Endothelial cell of umbilical vein (primary cell): ENCODE data around the gene PLCD3. TPM values are rescaled to one million over a fixed set of nuclear protein-coding genes. Genes with fewer than 3 reads are reported as not detected.

ENCODE experiments used
- BruUV-seq: library from RNA; stranded (reverse); fragments of 400-500 nt; replicated peaks from 2 replicates; lab custom pipeline; 2021; lab: Mats Ljungman, UMichigan
- CTCF ChIA-PET: fragments of 300-600, 350-600 bp; sonication (Branson Sonifier 250); formaldehyde crosslinking; loops from one replicate; lab custom pipeline; 2021; ENCODE audit warnings: antibody characterized with exemption, inconsistent platforms; lab: Charles Lee
- POLR2A ChIA-PET: fragments of 300-600, 350-600 bp; sonication (Branson Sonifier 250); formaldehyde crosslinking; loops from one replicate; lab custom pipeline; 2021; ENCODE audit warnings: antibody characterized with exemption, inconsistent platforms; lab: Charles Lee
- DNase-seq: peaks from one replicate; pipeline ENCODE4 v3.0.0-alpha.2; 2011; ENCODE audit warnings: low read depth, low spot score
- FAIRE-seq: peaks from 2 replicates; lab custom pipeline; 2011; peaks lifted over from hg19 to GRCh38; lab: Jason Lieb, UNC
- H2AFZ ChIP-seq: 2 replicates; pipeline ENCODE4 v1.6.0; 2012; ENCODE audit warnings: low read depth, low read length, control low read depth, inconsistent platforms
- H3K27ac ChIP-seq: 2 replicates; pipeline ENCODE4 v1.5.1; 2011; ENCODE audit warnings: low read depth, mild to moderate bottlenecking, control low read depth, low read length, moderate library complexity; ENCODE audit not compliant: insufficient read depth
- H3K27me3 ChIP-seq, 2 experiments: 2 replicates each; pipeline versions ENCODE4 v1.6.0 to v1.6.1; 2011; ENCODE audit warnings: low read length in 2 of 2, mixed read lengths in 1 of 2; ENCODE audit not compliant: control insufficient read depth in 2 of 2, insufficient read depth in 2 of 2
- H3K36me3 ChIP-seq, 2 experiments: 2 replicates in 1 of 2; 3 replicates in 1 of 2; pipeline ENCODE4 v1.5.1; 2011; ENCODE audit warnings: low read length in 2 of 2, mild to moderate bottlenecking in 1 of 2, moderate library complexity in 1 of 2; ENCODE audit not compliant: control insufficient read depth in 2 of 2, insufficient read depth in 2 of 2; ENCODE audit errors: extremely low read depth in 1 of 2
- H3K4me1 ChIP-seq: 3 replicates; pipeline ENCODE4 v1.5.1; 2011; ENCODE audit warnings: mild to moderate bottlenecking, low read length; ENCODE audit not compliant: control insufficient read depth, insufficient read depth; ENCODE audit errors: extremely low read depth
- H3K4me2 ChIP-seq: 2 replicates; pipeline ENCODE4 v1.6.1; 2011; ENCODE audit warnings: low read length, control low read depth, mixed read lengths; ENCODE audit not compliant: insufficient read depth
- H3K4me3 ChIP-seq, 3 experiments: fragments of 200-600 bp in 1 of 3; sonication (generic), shearing (Covaris generic) in 1 of 3; replicated peaks in 1 of 3; 2 replicates each; pipeline ENCODE4 v1.5.1; 2011 to 2016; ENCODE audit warnings: control low read depth in 3 of 3, low read length in 3 of 3, mild to moderate bottlenecking in 2 of 3, inconsistent platforms in 1 of 3, low read depth in 1 of 3, moderate library complexity in 1 of 3; ENCODE audit not compliant: insufficient read depth in 1 of 3
- H3K79me2 ChIP-seq: 2 replicates; pipeline ENCODE4 v1.6.0; 2012; ENCODE audit warnings: low read length, inconsistent platforms; ENCODE audit not compliant: control insufficient read depth, insufficient read depth
- H3K9ac ChIP-seq: replicated peaks from 2 replicates; pipeline ENCODE3; 2011; ENCODE audit warnings: low read length, control low read depth; ENCODE audit not compliant: insufficient read depth; ENCODE audit errors: extremely low read depth
- H3K9me1 ChIP-seq: replicated peaks from 3 replicates; pipeline ENCODE4 v1.6.0; 2011; ENCODE audit warnings: mild to moderate bottlenecking, low read length; ENCODE audit not compliant: control insufficient read depth, insufficient read depth; ENCODE audit errors: extremely low read depth
- H3K9me3 ChIP-seq: replicated peaks from 2 replicates; pipeline ENCODE4 v1.5.1; 2012; ENCODE audit warnings: low read length, inconsistent platforms; ENCODE audit not compliant: control insufficient read depth, insufficient read depth
- H4K20me1 ChIP-seq: replicated peaks from 2 replicates; pipeline ENCODE3; 2011; ENCODE audit warnings: mild to moderate bottlenecking, low read length; ENCODE audit not compliant: control insufficient read depth, insufficient read depth; ENCODE audit errors: extremely low read depth
- EZH2 ChIP-seq: IDR thresholded peaks from 2 replicates; pipeline ENCODE4 v1.6.1; 2012; ENCODE audit warnings: borderline replicate concordance, low read depth, mild to moderate bottlenecking, moderate library complexity, low read length, inconsistent platforms; ENCODE audit not compliant: severe bottlenecking
- FOS ChIP-seq: IDR thresholded peaks from 2 replicates; pipeline ENCODE4 v1.6.1; 2011; ENCODE audit warnings: mild to moderate bottlenecking, low read length, moderate library complexity, borderline replicate concordance; ENCODE audit not compliant: insufficient read depth
- JUN ChIP-seq: IDR thresholded peaks from 2 replicates; pipeline ENCODE4 v1.6.1; 2011; ENCODE audit warnings: borderline replicate concordance, low read depth; ENCODE audit not compliant: insufficient read length, insufficient read depth
- MYC ChIP-seq: IDR thresholded peaks from one replicate; pipeline ENCODE4 v1.6.1; 2011; ENCODE audit warnings: mild to moderate bottlenecking, low read depth, low read length
- POLR2A ChIP-seq: IDR thresholded peaks from 2 replicates; pipeline ENCODE4 v1.6.1; 2012; ENCODE audit warnings: low read depth, mild to moderate bottlenecking, control low read depth, low read length
- dilution Hi-C: fragments of 300-500 bp; cut with MboI; formaldehyde crosslinking; loops from one replicate; pipeline ENCODE4 v1.15.0; 2019; ENCODE audit warnings: low sequenced_read_pairs; ENCODE audit not compliant: extremely low pct_ligation_motif_present
- intact Hi-C: fragments of 100-400 bp; cut with micrococcal nuclease; formaldehyde crosslinking; loops from one replicate; pipeline ENCODE4 v1.10.0; 2022
- polyA plus RNA-seq, 4 experiments: library from polyadenylated mRNA; depleted of rRNA in 3 of 4; stranded (reverse) in 3 of 4; unstranded in 1 of 4; fragments of >200 nt; gene quantifications; 2 replicates each; pipeline versions ENCODE4 v1.2.1 to v1.2.3, GENCODE V29; 2011 to 2012; ENCODE audit warnings: missing spikeins in 1 of 4
- total RNA-seq: library from RNA; stranded (reverse); gene quantifications from 2 replicates; pipeline ENCODE4 v1.2.3, GENCODE V29; 2021
- TF ChIP-seq, protein P1 (sequence below), 2 donors: IDR thresholded peaks; 1 replicate in 1 of 2; 2 replicates in 1 of 2; pipeline ENCODE4 v1.5.1; 2011; ENCODE audit warnings: low read length in 2 of 2, mild to moderate bottlenecking in 2 of 2, moderate library complexity in 2 of 2, control low read depth in 1 of 2, inconsistent platforms in 1 of 2, low read depth in 1 of 2; ENCODE audit not compliant: insufficient read depth in 1 of 2; ENCODE audit errors: extremely low read depth in 1 of 2
- TF ChIP-seq, protein P2 (sequence below): IDR thresholded peaks from 2 replicates; pipeline ENCODE4 v1.6.1; 2011; ENCODE audit not compliant: insufficient read depth, insufficient read length

PLCD3 gene
- total and polyA plus RNA-seq, 2 donors (not counting 3 experiments of a cell fraction or from before 2014, with no cell fraction given): 30.4 to 43.1 TPM

DNA sequence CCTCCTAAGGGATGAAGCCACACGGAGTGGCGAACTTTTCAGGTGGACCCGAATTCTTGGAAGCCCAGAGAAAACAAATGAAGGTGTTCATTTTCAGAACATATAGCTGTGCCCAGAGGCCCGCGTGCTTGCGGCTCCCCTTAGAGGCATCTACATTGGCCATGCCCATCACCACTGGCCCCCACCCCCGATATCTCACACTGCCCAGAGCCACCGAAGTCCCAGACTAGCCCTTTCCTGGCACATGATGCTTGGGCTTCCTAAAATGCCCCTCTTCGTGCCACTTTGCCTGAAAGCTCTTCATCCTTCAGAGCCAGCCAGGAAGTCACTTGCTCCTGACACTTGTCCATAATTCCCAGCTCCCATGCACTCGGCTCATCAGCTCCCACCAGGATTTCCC, 13.9 kb upstream of the PLCD3 start:
- DNase-seq: no peak
- POLR2A ChIA-PET: interaction anchor here (1.2 kb wide), 1 partner anchor 10 kb away, joined by 10 read pairs; the partner anchor contains the start of gene ACBD4
- H3K9ac ChIP-seq: no peak overlapping the region
- no peak overlapping the region for H2AFZ ChIP-seq
- H3K4me3 ChIP-seq: no peak overlapping the region
- no peaks in the 10 kb centered on the region for H4K20me1 ChIP-seq
- H3K4me1 ChIP-seq: peaks cover 17% of the 10 kb centered on the region
- FAIRE-seq: no peak
- intact Hi-C loops: loop anchor here (10.0 kb wide), 1 partner anchor 229 kb away; no protein-coding TSS in a partner anchor
- TF ChIP-seq, protein P1, sequence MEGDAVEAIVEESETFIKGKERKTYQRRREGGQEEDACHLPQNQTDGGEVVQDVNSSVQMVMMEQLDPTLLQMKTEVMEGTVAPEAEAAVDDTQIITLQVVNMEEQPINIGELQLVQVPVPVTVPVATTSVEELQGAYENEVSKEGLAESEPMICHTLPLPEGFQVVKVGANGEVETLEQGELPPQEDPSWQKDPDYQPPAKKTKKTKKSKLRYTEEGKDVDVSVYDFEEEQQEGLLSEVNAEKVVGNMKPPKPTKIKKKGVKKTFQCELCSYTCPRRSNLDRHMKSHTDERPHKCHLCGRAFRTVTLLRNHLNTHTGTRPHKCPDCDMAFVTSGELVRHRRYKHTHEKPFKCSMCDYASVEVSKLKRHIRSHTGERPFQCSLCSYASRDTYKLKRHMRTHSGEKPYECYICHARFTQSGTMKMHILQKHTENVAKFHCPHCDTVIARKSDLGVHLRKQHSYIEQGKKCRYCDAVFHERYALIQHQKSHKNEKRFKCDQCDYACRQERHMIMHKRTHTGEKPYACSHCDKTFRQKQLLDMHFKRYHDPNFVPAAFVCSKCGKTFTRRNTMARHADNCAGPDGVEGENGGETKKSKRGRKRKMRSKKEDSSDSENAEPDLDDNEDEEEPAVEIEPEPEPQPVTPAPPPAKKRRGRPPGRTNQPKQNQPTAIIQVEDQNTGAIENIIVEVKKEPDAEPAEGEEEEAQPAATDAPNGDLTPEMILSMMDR (IDR thresholded peaks at IDR 0.05; ENCODE audit: extremely low read depth in 1 of 2, insufficient read depth in 1 of 2, low read depth in 1 of 2, low read length in 2 of 2): no peak
- TF ChIP-seq, protein P2, sequence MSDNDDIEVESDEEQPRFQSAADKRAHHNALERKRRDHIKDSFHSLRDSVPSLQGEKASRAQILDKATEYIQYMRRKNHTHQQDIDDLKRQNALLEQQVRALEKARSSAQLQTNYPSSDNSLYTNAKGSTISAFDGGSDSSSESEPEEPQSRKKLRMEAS: no peak
- TF ChIP-seq FOS: no peak
- H3K79me2 ChIP-seq: peaks cover 24% of the 10 kb centered on the region
- no peaks in the 10 kb centered on the region for H3K27me3 ChIP-seq
- BruUV-seq: no TSS peak
- H3K4me2 ChIP-seq: no peak overlapping the region
- CTCF ChIA-PET: interaction anchor here (10.4 kb wide), 1 partner anchor 10 kb away, joined by 393 read pairs; the partner anchor contains the start of gene ACBD4
- no peaks in the 10 kb centered on the region for H3K9me3 ChIP-seq
- H3K9me1 ChIP-seq: no peaks in the 10 kb centered on the region
- dilution Hi-C loops: no loop called here
- H3K27ac ChIP-seq: peak overlapping the region; percentile 6
- H3K36me3 ChIP-seq: no peaks in the 10 kb centered on the region

DNA sequence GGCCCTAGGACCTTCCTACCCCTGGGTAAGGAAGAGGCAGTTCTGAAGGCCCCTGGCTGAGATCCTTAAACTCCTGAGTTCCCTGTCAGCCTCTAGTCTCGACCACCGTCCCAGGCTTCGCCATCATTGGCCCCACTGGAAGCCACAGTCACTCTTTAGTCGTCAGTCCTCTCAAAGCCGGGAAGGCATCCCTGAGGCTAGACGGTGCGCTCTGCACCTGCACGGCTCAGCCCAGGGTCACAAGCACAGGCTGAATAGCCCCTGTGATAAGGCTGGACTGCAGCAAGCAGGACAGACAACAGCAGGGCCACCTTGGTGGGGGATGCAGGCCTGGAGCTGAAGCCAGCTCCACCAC, 12.7 kb upstream of the PLCD3 start:
- POLR2A ChIA-PET: interaction anchor here (1.2 kb wide), 1 partner anchor 9 kb away, joined by 10 read pairs; the partner anchor contains the start of gene ACBD4
- Histone ChIP-seq H3K9me3 (no peaks in the 10 kb centered on the region), H3K4me1 (peaks cover 10% of the 10 kb centered on the region), H3K79me2 (peaks cover 14% of the 10 kb centered on the region), H3K9me1 (no peaks in the 10 kb centered on the region), H3K9ac (no peak overlapping the region), H3K27me3 (no peaks in the 10 kb centered on the region), H3K4me3 (no peak overlapping the region), H3K4me2 (no peak overlapping the region), H3K36me3 (no peaks in the 10 kb centered on the region), H4K20me1 (no peaks in the 10 kb centered on the region), H2AFZ (no peak overlapping the region), H3K27ac (no peak overlapping the region)
- TF ChIP-seq EZH2 (no peak), JUN (no peak), MYC (no peak), POLR2A (no peak), FOS (no peak)
- TF ChIP-seq, protein P1 (IDR thresholded peaks at IDR 0.05; ENCODE audit: extremely low read depth in 1 of 2, insufficient read depth in 1 of 2, low read depth in 1 of 2, low read length in 2 of 2): no peak
- TF ChIP-seq, protein P2: no peak
- CTCF ChIA-PET: interaction anchor here (2.5 to 10.4 kb wide), 2 partner anchors 9 to 53 kb away, joined by 9 to 393 read pairs; partner anchors contain the start of gene ACBD4
- dilution Hi-C loops: no loop called here
- DNase-seq (no peak), FAIRE-seq (no peak)
- intact Hi-C loops: loop anchor here (10.0 kb wide), 1 partner anchor 230 kb away; no protein-coding TSS in a partner anchor
- BruUV-seq: no TSS peak
